C4-2B (cell line): ENCODE data around the gene HEATR3.
"Not testable (repeated sequence)": the region's sequence is repeated elsewhere in the genome, so short reads cannot be mapped to it uniquely, and the experiment has no call there.

Experiments used
- H3K27ac ChIP-seq: fragments of 450-650 bp; 2 replicates; pipeline ENCODE4 v1.5.1; 2017
- ZFX ChIP-seq: fragments of 450-650 bp; IDR thresholded peaks from 2 replicates; pipeline ENCODE4 v1.6.1; 2017
- TF ChIP-seq, protein P1 (sequence below): fragments of 450-650 bp; conservative IDR thresholded peaks from 2 replicates; pipeline ENCODE4 v1.5.1; 2017; ENCODE audit warnings: mild to moderate bottlenecking

The HEATR3 gene

DNA sequence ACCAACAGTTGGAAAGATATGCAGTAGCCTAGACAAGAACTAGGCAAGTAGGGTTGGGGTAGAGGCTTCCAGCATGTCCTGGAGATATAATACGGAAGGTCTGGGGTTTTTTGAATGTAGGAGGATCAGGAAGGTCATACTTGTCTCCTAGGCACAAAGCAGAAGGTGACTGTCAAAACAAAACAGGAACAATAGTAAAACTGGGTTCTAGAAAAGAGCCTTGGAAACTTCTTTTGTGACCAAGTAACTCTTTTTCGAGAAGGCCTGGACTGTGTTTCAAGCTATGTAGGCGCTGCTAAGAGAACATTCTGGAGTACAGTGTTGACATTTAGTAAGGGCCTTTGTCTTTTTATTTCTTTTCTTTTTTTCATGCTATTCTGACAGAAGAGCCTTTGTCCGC, 60.4 kb downstream of the HEATR3 start:
- TF ChIP-seq, protein P1, sequence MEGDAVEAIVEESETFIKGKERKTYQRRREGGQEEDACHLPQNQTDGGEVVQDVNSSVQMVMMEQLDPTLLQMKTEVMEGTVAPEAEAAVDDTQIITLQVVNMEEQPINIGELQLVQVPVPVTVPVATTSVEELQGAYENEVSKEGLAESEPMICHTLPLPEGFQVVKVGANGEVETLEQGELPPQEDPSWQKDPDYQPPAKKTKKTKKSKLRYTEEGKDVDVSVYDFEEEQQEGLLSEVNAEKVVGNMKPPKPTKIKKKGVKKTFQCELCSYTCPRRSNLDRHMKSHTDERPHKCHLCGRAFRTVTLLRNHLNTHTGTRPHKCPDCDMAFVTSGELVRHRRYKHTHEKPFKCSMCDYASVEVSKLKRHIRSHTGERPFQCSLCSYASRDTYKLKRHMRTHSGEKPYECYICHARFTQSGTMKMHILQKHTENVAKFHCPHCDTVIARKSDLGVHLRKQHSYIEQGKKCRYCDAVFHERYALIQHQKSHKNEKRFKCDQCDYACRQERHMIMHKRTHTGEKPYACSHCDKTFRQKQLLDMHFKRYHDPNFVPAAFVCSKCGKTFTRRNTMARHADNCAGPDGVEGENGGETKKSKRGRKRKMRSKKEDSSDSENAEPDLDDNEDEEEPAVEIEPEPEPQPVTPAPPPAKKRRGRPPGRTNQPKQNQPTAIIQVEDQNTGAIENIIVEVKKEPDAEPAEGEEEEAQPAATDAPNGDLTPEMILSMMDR: no peak
- TF ChIP-seq ZFX: no peak

DNA sequence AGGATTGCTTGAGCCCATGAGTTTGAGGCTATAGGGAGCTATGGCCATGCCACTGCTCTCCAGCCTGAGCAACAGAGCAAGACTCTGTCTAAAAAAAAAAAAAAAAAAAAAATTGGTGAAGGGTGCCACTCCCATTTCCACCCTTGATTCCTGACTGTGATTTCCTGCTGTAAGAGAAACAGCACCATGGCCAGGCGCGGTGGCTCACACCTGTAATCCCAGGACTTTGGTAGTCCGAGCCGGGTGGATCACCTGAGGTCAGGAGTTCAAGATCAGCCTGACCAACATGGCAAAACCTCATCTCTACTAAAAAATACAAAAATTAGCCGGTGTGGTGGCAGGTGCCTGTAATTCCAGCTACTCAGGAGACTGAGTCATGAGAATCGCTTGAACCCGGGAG, 66.8 kb downstream of the HEATR3 start:
- H3K27ac ChIP-seq: not testable (repeated sequence)

More for the DNA sequence above, 60.4 kb downstream of the HEATR3 start:
- no peak overlapping the region for H3K27ac ChIP-seq

DNA sequence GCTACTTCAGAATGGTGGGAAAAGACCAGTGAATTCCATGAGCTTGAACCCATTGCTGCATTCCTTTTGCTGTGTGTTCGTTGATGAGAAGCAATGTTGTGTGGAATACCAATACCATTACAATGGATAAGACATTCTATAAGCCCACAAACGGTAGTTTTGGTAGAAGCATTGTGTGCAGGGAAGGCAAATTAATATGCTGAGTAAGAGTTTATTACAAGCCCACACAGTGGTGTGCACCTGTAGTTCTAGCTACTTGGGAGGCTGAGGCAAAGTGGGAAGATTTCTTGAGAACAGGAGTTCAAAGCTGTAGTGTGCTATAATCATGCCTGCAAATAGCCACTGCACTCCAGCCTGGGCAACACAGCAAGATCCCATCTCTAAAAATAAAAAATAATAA, 67.4 kb downstream of the HEATR3 start:
- no peak overlapping the region for H3K27ac ChIP-seq
- TF ChIP-seq ZFX: no peak
- TF ChIP-seq, protein P1: no peak

DNA sequence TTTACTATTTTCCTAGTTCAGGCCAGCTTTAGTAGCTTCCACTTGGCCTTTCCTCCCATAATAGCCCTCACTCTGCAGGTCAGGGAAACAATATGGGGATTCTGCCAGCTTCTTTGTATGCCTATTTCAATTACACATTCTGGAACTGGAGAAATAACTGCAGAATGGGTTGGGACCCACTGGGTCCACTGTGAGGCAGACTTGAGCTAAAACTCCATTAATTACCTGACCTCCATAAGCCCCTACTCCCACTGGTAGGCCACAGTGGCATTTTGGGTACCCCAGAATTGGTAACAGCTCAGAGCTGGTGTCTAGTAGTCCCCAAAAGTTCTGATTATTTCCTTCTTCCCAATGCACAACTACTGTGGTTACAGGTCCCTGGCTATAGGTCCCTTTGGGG, 70.6 kb downstream of the HEATR3 start:
- TF ChIP-seq, protein P1: no peak
- no peak for TF ChIP-seq ZFX
- no peak overlapping the region for H3K27ac ChIP-seq

DNA sequence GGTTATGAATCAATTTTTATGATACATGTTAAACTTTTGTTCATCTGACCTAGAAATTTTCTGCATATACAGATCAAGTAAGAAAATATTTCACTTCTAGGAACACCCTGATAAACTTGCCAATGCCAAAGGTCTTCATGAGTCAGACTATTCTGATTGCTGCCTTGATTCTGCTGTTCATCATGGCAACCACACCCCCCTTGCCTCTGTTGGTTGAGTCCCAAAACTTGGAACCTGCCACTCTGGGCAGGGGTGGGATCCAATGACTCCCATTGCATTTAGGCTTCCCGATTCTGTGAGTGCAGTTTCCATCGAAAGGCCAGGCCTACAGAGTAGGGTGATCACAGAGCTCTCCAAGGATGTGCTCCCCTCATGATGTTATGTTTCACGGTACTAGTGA, 71.5 kb downstream of the HEATR3 start:
- TF ChIP-seq, protein P1: no peak
- TF ChIP-seq ZFX: no peak
- no peak overlapping the region for H3K27ac ChIP-seq

DNA sequence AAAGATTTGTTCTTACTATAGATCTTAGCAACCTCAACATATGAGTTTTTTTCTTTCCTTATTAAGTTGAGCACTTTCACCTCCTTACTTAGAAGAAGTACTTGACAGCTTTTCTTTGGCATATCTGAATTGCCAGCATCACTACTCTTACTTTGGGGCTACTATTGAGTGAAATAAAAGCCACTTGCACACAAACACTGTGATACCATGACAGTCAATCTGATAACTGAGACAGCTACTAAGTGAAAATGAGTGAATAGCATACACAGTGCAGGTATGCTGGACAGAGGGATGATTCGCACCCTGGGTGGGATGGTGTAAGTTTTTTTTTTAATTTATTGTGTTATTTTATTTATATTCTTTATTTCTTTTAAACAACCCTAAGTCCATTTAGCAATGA, 73.8 kb downstream of the HEATR3 start:
- no peak for TF ChIP-seq ZFX
- TF ChIP-seq, protein P1: no peak
- no peak overlapping the region for H3K27ac ChIP-seq

DNA sequence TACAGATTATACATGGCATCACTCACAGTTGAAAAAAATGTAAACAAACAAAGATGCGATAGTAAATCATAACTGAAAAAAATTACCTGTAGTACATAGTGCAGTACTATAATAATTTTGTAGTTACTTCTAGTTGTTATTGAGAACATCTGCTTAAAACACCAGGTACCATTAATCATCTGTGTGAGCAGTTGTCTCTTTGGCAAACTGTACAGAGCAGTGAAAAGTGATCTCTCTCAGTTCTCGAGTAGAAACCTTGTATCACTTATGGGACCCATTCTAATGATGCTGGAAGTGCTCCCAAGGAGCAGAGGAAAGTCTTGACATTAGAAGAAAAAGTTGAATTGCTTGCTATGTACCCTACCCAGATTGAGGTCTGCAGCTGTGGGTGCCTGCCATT, 78.4 kb downstream of the HEATR3 start:
- no peak overlapping the region for H3K27ac ChIP-seq
- no peak for TF ChIP-seq ZFX

DNA sequence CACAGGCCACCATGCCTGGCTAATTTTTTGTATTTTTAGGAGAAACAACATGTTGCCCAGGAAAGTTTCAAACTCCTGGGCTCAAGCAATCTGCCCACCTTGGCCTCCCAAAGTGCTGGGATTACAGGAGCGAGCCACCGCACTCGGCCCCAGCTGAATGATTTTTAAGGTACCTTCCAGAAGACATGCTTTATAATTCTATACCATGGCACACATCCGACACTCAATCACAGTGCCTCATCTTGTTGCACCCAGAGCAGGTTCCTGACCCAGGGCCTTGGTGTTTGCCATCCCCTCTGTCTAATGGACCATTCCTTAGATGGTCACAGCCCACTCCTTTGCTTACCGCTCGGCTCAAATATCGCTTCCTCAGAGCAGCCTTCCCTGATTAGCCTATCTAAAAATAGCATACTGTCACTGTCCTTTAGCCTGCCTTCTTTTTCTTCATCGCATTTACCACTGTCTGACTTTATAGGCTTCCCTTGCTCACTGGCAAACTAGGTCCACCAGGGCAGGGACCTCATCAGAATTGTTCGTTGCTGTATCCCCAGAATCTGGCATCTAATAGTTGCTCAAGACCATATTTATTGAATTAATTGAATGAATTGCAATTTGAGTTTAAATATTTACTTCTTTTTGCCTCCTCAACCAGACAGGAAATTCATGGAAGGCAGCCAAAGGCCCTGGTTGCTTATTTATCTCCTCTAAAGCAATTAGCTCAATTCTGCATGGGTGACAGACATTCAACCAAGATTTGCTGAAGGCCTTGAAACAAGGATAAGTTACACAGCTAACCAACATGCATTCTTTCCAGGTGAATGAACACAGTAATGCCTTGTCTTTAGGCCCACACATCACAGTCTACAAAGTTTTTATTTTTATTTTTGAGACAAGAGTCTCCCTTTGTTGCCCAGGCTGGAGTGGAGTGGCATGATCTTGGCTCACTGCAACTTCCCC, 81.0 kb downstream of the HEATR3 start:
- no peak overlapping the region for H3K27ac ChIP-seq
- TF ChIP-seq, protein P1: no peak
- TF ChIP-seq ZFX: no peak
